ENCODE results near the gene ZAR1.

- no peak for TF ChIP-seq CTCF (IDR thresholded peaks at IDR 0.05)
- no peak for TF ChIP-seq EZH2 (IDR thresholded peaks at IDR 0.05; ENCODE audit: borderline replicate concordance, insufficient read depth, low read depth, low read length, poor library complexity, severe bottlenecking)
Measured at GRCh38 chr4:48491514-48492176, 1.6 kb downstream of the ZAR1 start.

All from B cell (primary cell).